ENCODE results near the gene DRAP1.

The DRAP1 gene

GRCh38 chr11:65919141-65919572 lies at the start of gene DRAP1:
DRAP1 (plus strand) TSS chr11:65919426; CDS start chr11:65919502, 76 bp downstream.
- DNase-seq, result peak; percentile 100

- no peak for DNase-seq
Measured at GRCh38 chr11:65869643-65870306, 49.5 kb upstream of the DRAP1 start.

- DNase-seq, result no peak
Measured at GRCh38 chr11:65870307-65870658, 48.9 kb upstream of the DRAP1 start.

GRCh38 chr11:65870706-65871681 lies 48.2 kb upstream of the DRAP1 start:
- no peak for DNase-seq

- no peak for DNase-seq
Measured at GRCh38 chr11:65871811-65872548, 47.2 kb upstream of the DRAP1 start.

GRCh38 chr11:65872586-65873317 lies 46.5 kb upstream of the DRAP1 start, which contains the start of gene EFEMP2:
EFEMP2 (minus strand) TSS chr11:65872800; CDS start chr11:65872354, 446 bp downstream.
- peak; percentile 86 for DNase-seq

GRCh38 chr11:65873318-65874156 lies 45.7 kb upstream of the DRAP1 start:
- DNase-seq, result peak; percentile 97

GRCh38 chr11:65879617-65880016 lies 39.6 kb upstream of the DRAP1 start, which contains the start of gene CTSW:
CTSW (plus strand) TSS chr11:65879837; CDS start chr11:65879855, 18 bp downstream.
- DNase-seq, result no peak

GRCh38 chr11:65880027-65880426 lies 39.2 kb upstream of the DRAP1 start:
- no peak for DNase-seq

- no peak for DNase-seq
Measured at GRCh38 chr11:65880844-65881421, 38.3 kb upstream of the DRAP1 start.

- peak; percentile 37 for DNase-seq
Measured at GRCh38 chr11:65882120-65883057, 36.8 kb upstream of the DRAP1 start.

GRCh38 chr11:65883058-65883761 lies 36.0 kb upstream of the DRAP1 start:
- no peak for DNase-seq

GRCh38 chr11:65883786-65884715 lies 35.2 kb upstream of the DRAP1 start:
- DNase-seq, result peak; percentile 46

GRCh38 chr11:65884716-65885092 lies 34.5 kb upstream of the DRAP1 start:
- DNase-seq, result peak; percentile 85

- no peak for DNase-seq
Measured at GRCh38 chr11:65885231-65885630, 34.0 kb upstream of the DRAP1 start.

- DNase-seq, result no peak
Measured at GRCh38 chr11:65885808-65886536, 33.3 kb upstream of the DRAP1 start.
